ENCODE results near the gene NUDT8.
"Not testable (repeated sequence)": the region's sequence is repeated elsewhere in the genome, so short reads cannot be mapped to it uniquely, and the experiment has no call there.

The NUDT8 gene

GRCh38 chr11:67659651-67660165 is 30.0 kb upstream of the NUDT8 start:
- not testable (repeated sequence) for DNase-seq

- no peak for DNase-seq
Measured at GRCh38 chr11:67657300-67657699, 27.6 kb upstream of the NUDT8 start.

GRCh38 chr11:67656278-67656922 is 26.7 kb upstream of the NUDT8 start:
- DNase-seq: no peak

- no peak for DNase-seq
Measured at GRCh38 chr11:67654225-67654624, 24.5 kb upstream of the NUDT8 start.

GRCh38 chr11:67652965-67653845 is 23.5 kb upstream of the NUDT8 start:
- no peak for DNase-seq

- DNase-seq: no peak
Measured at GRCh38 chr11:67651976-67652781, 22.4 kb upstream of the NUDT8 start.

GRCh38 chr11:67649634-67650510 is 20.1 kb upstream of the NUDT8 start:
- DNase-seq: no peak

GRCh38 chr11:67648796-67649613 is 19.3 kb upstream of the NUDT8 start:
- no peak for DNase-seq

- no peak for DNase-seq
Measured at GRCh38 chr11:67648140-67648795, 18.5 kb upstream of the NUDT8 start.

- no peak for DNase-seq
Measured at GRCh38 chr11:67647471-67647870, 17.7 kb upstream of the NUDT8 start.

GRCh38 chr11:67646535-67647336 is 17.0 kb upstream of the NUDT8 start:
- DNase-seq: no peak

- DNase-seq: no peak
Measured at GRCh38 chr11:67645521-67646461, 16.1 kb upstream of the NUDT8 start.

GRCh38 chr11:67644472-67645418 is 15.0 kb upstream of the NUDT8 start:
- no peak for DNase-seq

GRCh38 chr11:67644042-67644441 is 14.3 kb upstream of the NUDT8 start:
- no peak for DNase-seq

GRCh38 chr11:67642173-67643120 is 12.7 kb upstream of the NUDT8 start:
- no peak for DNase-seq

All from NCI-H187 treated with DMSO at 0.1 percent for 48 hours (cell line).